ENCODE measurements around the gene BICC1. TPM values are rescaled to one million over a fixed set of nuclear protein-coding genes. Genes with fewer than 3 reads are reported as not detected.

Gene BICC1
- total RNA-seq, 1 experiment from 2014 or later: 0.57 TPM

- Histone ChIP-seq H2AK5ac (ENCODE audit: insufficient read length, low read length) (no peak overlapping the region), H4K8ac (replicated peaks; ENCODE audit: insufficient read length, low read depth, low read length) (no peak overlapping the region), H2BK15ac (ENCODE audit: low read depth, low read length) (no peak overlapping the region), H2BK120ac (ENCODE audit: low read depth, low read length, poor library complexity, severe bottlenecking) (no peak overlapping the region), H3K27ac (ENCODE audit: insufficient read length, low read depth, low read length) (no peak overlapping the region), H3K14ac (ENCODE audit: insufficient read depth, low read length) (no peak overlapping the region), H3K79me2 (ENCODE audit: insufficient read depth, low read length) (no peaks in the 10 kb centered on the region), H3K4ac (ENCODE audit: low read depth, low read length) (no peak overlapping the region), H3T11ph (ENCODE audit: low read length) (no peak overlapping the region), H2BK12ac (ENCODE audit: insufficient read length, low read depth, low read length) (no peak overlapping the region), H2AFZ (ENCODE audit: low read length) (no peak overlapping the region), H4K91ac (ENCODE audit: insufficient read length, low read depth, low read length) (no peak overlapping the region), H3K9me3 (ENCODE audit: control insufficient read depth, low read depth, low read length) (peaks cover 5% of the 10 kb centered on the region), H3K23ac (ENCODE audit: insufficient read length, low read depth, low read length) (no peak overlapping the region), H3K23me2 (ENCODE audit: insufficient read length, low read depth, low read length, poor library complexity, severe bottlenecking) (no peaks in the 10 kb centered on the region), H3K56ac (ENCODE audit: insufficient read length, low read depth, low read length) (no peak overlapping the region), H3K4me2 (ENCODE audit: insufficient read depth, insufficient read length, low read length) (no peak overlapping the region), H2BK5ac (ENCODE audit: insufficient read length, low read length) (no peak overlapping the region), H3K27me3 (ENCODE audit: insufficient read depth, low read length) (no peaks in the 10 kb centered on the region), H3K79me1 (ENCODE audit: insufficient read depth, low read depth, low read length, poor library complexity, severe bottlenecking) (no peaks in the 10 kb centered on the region), H2BK20ac (ENCODE audit: low read depth, low read length, poor library complexity, severe bottlenecking) (no peak overlapping the region), H3K9ac (ENCODE audit: extremely low read depth, insufficient read length, low read length) (no peak overlapping the region), H3K18ac (ENCODE audit: insufficient read length, low read depth, low read length) (no peak overlapping the region), H4K20me1 (ENCODE audit: control insufficient read depth, insufficient read depth, insufficient read length) (no peaks in the 10 kb centered on the region), H4K5ac (ENCODE audit: insufficient read length, low read depth, low read length) (no peak overlapping the region), H3K4me1 (ENCODE audit: insufficient read depth, low read length) (no peaks in the 10 kb centered on the region; the same call in 1 of the 2 replicates)
- peaks cover 28 to 29% of the 10 kb centered on the region in 2 experiments for H3K4me1 Mint-ChIP-seq
- H3K36me3 Mint-ChIP-seq (ENCODE audit: insufficient read depth in 1 of 3, low read depth in 3 of 3): peaks cover 20 to 28% (median 20%) of the 10 kb centered on the region in 3 experiments
- no peak for DNase-seq
- H3K4me3 Mint-ChIP-seq: no peak overlapping the region
- TF ChIP-seq CTCF (conservative IDR thresholded peaks at IDR 0.05): no peak
- H3K9me3 Mint-ChIP-seq: peaks cover 28 to 29% of the 10 kb centered on the region in 2 experiments
- WGBS (ENCODE audit: extremely low coverage, insufficient read length, low lambda C conversion rate): no CpG with 5 or more reads among the region's 3 CpGs
- peak overlapping the region in 2 of 3 experiments; percentile 47 to 53; a peak in 2 of 7 replicates for H3K27ac Mint-ChIP-seq
- H3K27me3 Mint-ChIP-seq (ENCODE audit: low read depth): no peaks in the 10 kb centered on the region
Measured at GRCh38 chr10:58667658-58668310, 155.1 kb downstream of the BICC1 start.

Data from H9 (cell line).